Limb (tissue), 2 donors: ENCODE data around the gene TLR4.

Source experiments
- DNase-seq, 2 donors: peaks; one replicate each; pipeline ENCODE4 v3.0.0-alpha.2; 2016; ENCODE audit errors: extremely low spot score in 2 of 2

Gene TLR4

GRCh38 chr9:117744856-117745389, 40.7 kb downstream of the TLR4 start:
- DNase-seq, result peak in 1 of 2 donors; percentile 66

GRCh38 chr9:117745598-117745997, 41.4 kb downstream of the TLR4 start:
- DNase-seq, result no peak

- DNase-seq, result no peak
These were observed 42.1 kb downstream of the TLR4 start for GRCh38 chr9:117746263-117746662.

GRCh38 chr9:117747386-117747970, 43.3 kb downstream of the TLR4 start:
- DNase-seq, result no peak

GRCh38 chr9:117750401-117750800, 46.2 kb downstream of the TLR4 start:
- DNase-seq, result no peak

- DNase-seq, result no peak
These were observed 48.7 kb downstream of the TLR4 start for GRCh38 chr9:117752894-117753293.

- no peak for DNase-seq
These were observed 53.5 kb downstream of the TLR4 start for GRCh38 chr9:117757561-117758190.

- no peak for DNase-seq
These were observed 59.1 kb downstream of the TLR4 start for GRCh38 chr9:117763314-117763713.

- no peak for DNase-seq
These were observed 64.7 kb downstream of the TLR4 start for GRCh38 chr9:117768750-117769395.

GRCh38 chr9:117771136-117771535, 66.9 kb downstream of the TLR4 start:
- DNase-seq, result no peak

- DNase-seq, result no peak
These were observed 68.8 kb downstream of the TLR4 start for GRCh38 chr9:117772960-117773359.
